ENCODE results near the gene SEPTIN12.

GRCh38 chr16:4795828-4796572 is 7.9 kb upstream of the SEPTIN12 start:
- TF ChIP-seq CTCF (IDR thresholded peaks at IDR 0.05; ENCODE audit: control extremely low read depth in 1 of 3, insufficient read depth in 1 of 3, low read depth in 1 of 3, low read length in 3 of 3) (no peak), CBX8 (IDR thresholded peaks at IDR 0.05; ENCODE audit: borderline replicate concordance, low read depth, low read length) (no peak), POLR2A (IDR thresholded peaks at IDR 0.05; ENCODE audit: control extremely low read depth in 1 of 2, low read depth in 2 of 2, low read length in 2 of 2) (no peak), ATF2 (IDR thresholded peaks at IDR 0.05; ENCODE audit: low read length) (no peak), MAX (IDR thresholded peaks at IDR 0.05) (no peak), KDM5A (IDR thresholded peaks at IDR 0.05; ENCODE audit: low read length) (no peak), JUND (IDR thresholded peaks at IDR 0.05; ENCODE audit: low read length) (no peak), GTF2F1 (IDR thresholded peaks at IDR 0.05; ENCODE audit: borderline replicate concordance, low read depth, low read length) (no peak), USF2 (IDR thresholded peaks at IDR 0.05; ENCODE audit: low read length) (no peak), GABPA (IDR thresholded peaks at IDR 0.05; ENCODE audit: borderline replicate concordance, insufficient read depth, low read length) (no peak), POLR2AphosphoS5 (IDR thresholded peaks at IDR 0.05; ENCODE audit: low read depth, low read length) (no peak), RAD21 (IDR thresholded peaks at IDR 0.05 in 1 of 2, conservative IDR thresholded peaks at IDR 0.05 in 1 of 2; ENCODE audit: low read depth in 2 of 2, low read length in 2 of 2) (no peak), SP1 (IDR thresholded peaks at IDR 0.05; ENCODE audit: low read depth, low read length) (no peak)

Measured in H1 (cell line).